Mesenteric fat pad (tissue), 1 donor: Measurements from ENCODE around the gene C1orf56. TPM values are rescaled to one million over a fixed set of nuclear protein-coding genes. Genes with fewer than 3 reads are reported as not detected.

Source experiments
- DNase-seq: peaks from one replicate; pipeline ENCODE4 v3.0.0-alpha.2; 2020; ENCODE audit warnings: low spot score
- total RNA-seq: library from RNA; stranded (reverse); fragmentation: NEBNext Ultra II Directional; extraction: Animal tissue kit (Norgen Biotek cat#: 25700); gene quantifications from one replicate; pipeline ENCODE4 v1.2.1, GENCODE V29; 2021
- donor health status: DM: yes; HTN: yes; CAD: no.

Gene C1orf56
- total RNA-seq, 1 donor from 2014 or later = 5.4 TPM

- no peak for DNase-seq
These were observed 34.0 kb upstream of the C1orf56 start for GRCh38 chr1:151013518-151013917.

- DNase-seq = no peak
These were observed 22.9 kb upstream of the C1orf56 start for GRCh38 chr1:151024540-151025146.

- no peak for DNase-seq
These were observed 21.1 kb upstream of the C1orf56 start for GRCh38 chr1:151026460-151026859.

- no peak for DNase-seq
These were observed 15.4 kb upstream of the C1orf56 start for GRCh38 chr1:151032164-151032563.

- no peak for DNase-seq
These were observed 12.4 kb upstream of the C1orf56 start for GRCh38 chr1:151035167-151035566.

GRCh38 chr1:151036356-151036755, 11.2 kb upstream of the C1orf56 start, which contains the start of gene BNIPL:
Gene BNIPL, plus strand, starts transcription at chr1:151036586. Its CDS starts 140 bp downstream, at chr1:151036726.
- no peak for DNase-seq

GRCh38 chr1:151037032-151037431, 10.5 kb upstream of the C1orf56 start:
- DNase-seq = no peak

- DNase-seq = no peak
These were observed 8.0 kb upstream of the C1orf56 start for GRCh38 chr1:151039521-151039920.

GRCh38 chr1:151043163-151043562, 4.4 kb upstream of the C1orf56 start:
- no peak for DNase-seq

- DNase-seq = no peak
These were observed 534 bp downstream of the C1orf56 start for GRCh38 chr1:151047925-151048644.

- DNase-seq = no peak
These were observed 1.1 kb downstream of the C1orf56 start for GRCh38 chr1:151048645-151049032.

- no peak for DNase-seq
These were observed 1.9 kb downstream of the C1orf56 start for GRCh38 chr1:151049458-151049857.

GRCh38 chr1:151050051-151050688, 2.6 kb downstream of the C1orf56 start:
- DNase-seq = no peak

- no peak for DNase-seq
These were observed 3.9 kb downstream of the C1orf56 start for GRCh38 chr1:151051356-151052009.

GRCh38 chr1:151054971-151055547, 7.5 kb downstream of the C1orf56 start:
- DNase-seq = no peak

- DNase-seq = no peak
These were observed 8.0 kb downstream of the C1orf56 start for GRCh38 chr1:151055581-151055980.

GRCh38 chr1:151056149-151056548, 8.6 kb downstream of the C1orf56 start:
- no peak for DNase-seq

GRCh38 chr1:151058692-151059091, 11.1 kb downstream of the C1orf56 start:
- no peak for DNase-seq

GRCh38 chr1:151059109-151060006, 11.8 kb downstream of the C1orf56 start, which contains the start of gene CDC42SE1:
Gene CDC42SE1, minus strand, starts transcription at chr1:151059622. Its CDS starts 3,892 bp downstream, at chr1:151055730.
- peak; percentile 97 for DNase-seq

- DNase-seq = no peak
These were observed 12.6 kb downstream of the C1orf56 start, which contains the start of gene MLLT11 for GRCh38 chr1:151060007-151060656. Gene MLLT11, plus strand, starts transcription at chr1:151060397. Its CDS starts 6,828 bp downstream, at chr1:151067225.
